Thyroid gland (tissue), 4 donors: ENCODE results near the gene CACTIN.

Source experiments
- POLR2A ChIP-seq, 2 donors: fragments of 450-650 bp; IDR thresholded peaks; one replicate each; pipeline ENCODE4 v1.6.1; 2017; ENCODE audit warnings: antibody characterized with exemption in 2 of 2, mild to moderate bottlenecking in 2 of 2, moderate library complexity in 1 of 2
- TF ChIP-seq, protein P1 (sequence below), 6 experiments: fragments of 200-600 bp in 3 of 6; fragments of 450-650 bp in 3 of 6; sonication (generic) in 3 of 6; IDR thresholded peaks; one replicate each; pipeline ENCODE4 v1.5.1; 2016 to 2019; ENCODE audit warnings: antibody characterized with exemption in 6 of 6, mild to moderate bottlenecking in 2 of 6, inconsistent platforms in 1 of 6, moderate library complexity in 1 of 6

DNA sequence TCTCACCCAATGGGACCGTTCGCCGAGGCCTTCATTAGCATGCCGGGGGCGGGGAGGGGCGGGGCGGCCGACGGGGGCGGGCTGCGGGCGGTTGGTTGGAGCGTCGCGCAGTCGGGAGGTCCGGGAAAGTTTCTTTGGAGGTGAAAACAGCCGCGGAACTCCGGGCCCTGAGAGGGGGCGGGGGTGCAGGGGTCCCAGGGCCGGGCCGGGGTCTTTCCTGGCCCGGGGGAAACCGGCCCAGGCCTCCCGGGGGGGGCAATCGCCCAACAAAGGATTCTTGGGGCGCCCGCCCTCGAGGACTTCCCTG, 53.8 kb downstream of the CACTIN start, which contains the start of gene HMG20B:
- peak in 1 of 2 donors; percentile 32 for TF ChIP-seq POLR2A (IDR thresholded peaks at IDR 0.05)
- TF ChIP-seq, protein P1, sequence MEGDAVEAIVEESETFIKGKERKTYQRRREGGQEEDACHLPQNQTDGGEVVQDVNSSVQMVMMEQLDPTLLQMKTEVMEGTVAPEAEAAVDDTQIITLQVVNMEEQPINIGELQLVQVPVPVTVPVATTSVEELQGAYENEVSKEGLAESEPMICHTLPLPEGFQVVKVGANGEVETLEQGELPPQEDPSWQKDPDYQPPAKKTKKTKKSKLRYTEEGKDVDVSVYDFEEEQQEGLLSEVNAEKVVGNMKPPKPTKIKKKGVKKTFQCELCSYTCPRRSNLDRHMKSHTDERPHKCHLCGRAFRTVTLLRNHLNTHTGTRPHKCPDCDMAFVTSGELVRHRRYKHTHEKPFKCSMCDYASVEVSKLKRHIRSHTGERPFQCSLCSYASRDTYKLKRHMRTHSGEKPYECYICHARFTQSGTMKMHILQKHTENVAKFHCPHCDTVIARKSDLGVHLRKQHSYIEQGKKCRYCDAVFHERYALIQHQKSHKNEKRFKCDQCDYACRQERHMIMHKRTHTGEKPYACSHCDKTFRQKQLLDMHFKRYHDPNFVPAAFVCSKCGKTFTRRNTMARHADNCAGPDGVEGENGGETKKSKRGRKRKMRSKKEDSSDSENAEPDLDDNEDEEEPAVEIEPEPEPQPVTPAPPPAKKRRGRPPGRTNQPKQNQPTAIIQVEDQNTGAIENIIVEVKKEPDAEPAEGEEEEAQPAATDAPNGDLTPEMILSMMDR (IDR thresholded peaks at IDR 0.05): no peak
